K562 (cell line): ENCODE measurements around the gene TCF15. TPM values are rescaled to one million over a fixed set of nuclear protein-coding genes. Genes with fewer than 3 reads are reported as not detected.
A peak's percentile ranks its signal among the peaks of the same experiment; 100 is the strongest.

Experiments used
- CBFA2T2 ChIP-seq: fragments of 450-650 bp; conservative IDR thresholded peaks from 2 replicates; pipeline ENCODE4 v1.6.1; 2017; ENCODE audit warnings: mild to moderate bottlenecking
- CEBPG ChIP-seq, 3 experiments: fragments of 200-800 bp in 1 of 3; sonication (Bioruptor generic) in 1 of 3; sonication (generic) in 1 of 3; formaldehyde crosslinking in 1 of 3; IDR thresholded peaks in 2 of 3; conservative IDR thresholded peaks in 1 of 3; 2 replicates each; pipeline versions ENCODE4 v1.6.1 to v1.8.0; 2016 to 2022; ENCODE audit warnings: missing compliant biosample characterization in 2 of 3, missing genetic modification characterization in 2 of 3, mild to moderate bottlenecking in 1 of 3, missing genetic modification reagents in 1 of 3
- COPS2 ChIP-seq: fragments of 450-650 bp; conservative IDR thresholded peaks from 2 replicates; pipeline ENCODE4 v1.6.1; 2016; ENCODE audit warnings: mild to moderate bottlenecking, moderate library complexity
- CREM ChIP-seq: IDR thresholded peaks from 2 replicates; pipeline ENCODE4 v1.6.1; 2014; ENCODE audit warnings: antibody characterized with exemption, low read depth
- JUND ChIP-seq, 2 experiments: IDR thresholded peaks; 2 replicates in 1 of 2; 3 replicates in 1 of 2; pipeline ENCODE4 v1.6.1; 2011; ENCODE audit warnings: borderline replicate concordance in 2 of 2, low read depth in 2 of 2, low read length in 2 of 2, improper control_type of control experiment in 1 of 2, missing biosample characterization in 1 of 2, missing genetic modification characterization in 1 of 2, missing genetic modification reagents in 1 of 2
- MAFF ChIP-seq: IDR thresholded peaks from 2 replicates; pipeline ENCODE4 v1.6.1; 2012; ENCODE audit warnings: low read length, improper control_type of control experiment
- MAFG ChIP-seq: fragments of 450-650 bp; conservative IDR thresholded peaks from 2 replicates; pipeline ENCODE4 v1.6.1; 2016; ENCODE audit warnings: missing genetic modification characterization, missing compliant biosample characterization
- MEIS2 ChIP-seq: fragments of 450-650 bp; IDR thresholded peaks from 2 replicates; pipeline ENCODE4 v1.6.1; 2014; ENCODE audit warnings: mild to moderate bottlenecking; ENCODE audit not compliant: partially characterized antibody
- SIX5 ChIP-seq, 2 experiments: IDR thresholded peaks; 2 replicates each; pipeline ENCODE4 v1.6.1; 2011; ENCODE audit warnings: low read length in 2 of 2, borderline replicate concordance in 1 of 2, low read depth in 1 of 2, mild to moderate bottlenecking in 1 of 2, moderate library complexity in 1 of 2; ENCODE audit not compliant: insufficient read depth in 1 of 2
- TRIM24 ChIP-seq, 2 experiments: fragments of 450-650 bp; IDR thresholded peaks; 2 replicates each; pipeline ENCODE4 v1.6.1; 2016
- ZC3H8 ChIP-seq: fragments of 450-650 bp; IDR thresholded peaks from 2 replicates; pipeline ENCODE4 v1.6.1; 2017
- ZNF143 ChIP-seq: sonication (generic); formaldehyde crosslinking; IDR thresholded peaks from 2 replicates; pipeline ENCODE4 v1.9.0; 2022; ENCODE audit warnings: mild to moderate bottlenecking, missing genetic modification reagents
- ZZZ3 ChIP-seq: fragments of 450-650 bp; IDR thresholded peaks from 2 replicates; pipeline ENCODE4 v1.6.1; 2016; ENCODE audit warnings: antibody characterized with exemption, mild to moderate bottlenecking, moderate library complexity
- polyA plus RNA-seq, 8 experiments: library from polyadenylated mRNA; depleted of rRNA in 4 of 8; stranded (reverse) in 5 of 8; unstranded in 3 of 8; fragments of >200 nt; fragmentation: Nextera tagmentation in 2 of 8; fragmentation: Illumina TruSeq in 1 of 8; extraction: Ambion mirVana in 2 of 8; extraction: Trizol in 1 of 8; gene quantifications; 2 replicates each; pipeline versions ENCODE4 v1.2.1 to v1.2.3, GENCODE V29; 2011 to 2014; ENCODE audit warnings: inconsistent platforms in 1 of 8, missing spikeins in 1 of 8
- total RNA-seq, 7 experiments: library from RNA; depleted of rRNA in 6 of 7; stranded (reverse); fragments of >200 nt in 6 of 7; fragmentation: Illumina TruSeq in 2 of 7; extraction: Trizol in 2 of 7; gene quantifications; 2 replicates each; pipeline versions ENCODE4 v1.2.1 to v1.2.3, GENCODE V29; 2011 to 2021; ENCODE audit warnings: low replicate concordance in 1 of 7
- TF ChIP-seq, protein P1 (sequence below): sonication (generic); formaldehyde crosslinking; IDR thresholded peaks from 2 replicates; pipeline ENCODE4 v1.5.0; 2020; ENCODE audit warnings: missing genetic modification reagents
- TF ChIP-seq, protein P2 (sequence below): fragments of 450-650 bp; formaldehyde crosslinking; conservative IDR thresholded peaks from 2 replicates; pipeline ENCODE4 v1.4.0; 2022; ENCODE audit warnings: mild to moderate bottlenecking, missing genetic modification characterization
- TF ChIP-seq, protein P3 (sequence below): fragments of 150-350 bp; IDR thresholded peaks from 2 replicates; pipeline ENCODE4 v1.6.1; 2014; ENCODE audit warnings: low read depth, mild to moderate bottlenecking, low read length, borderline replicate concordance
- TF ChIP-seq, protein P4 (sequence below): sonication (generic); formaldehyde crosslinking; IDR thresholded peaks from 2 replicates; pipeline ENCODE4 v1.9.0; 2022; ENCODE audit warnings: mild to moderate bottlenecking, missing genetic modification reagents
- TF ChIP-seq, protein P5 (sequence below): fragments of 450-650 bp; formaldehyde crosslinking; IDR thresholded peaks from 2 replicates; pipeline ENCODE4 v1.4.0; 2020; ENCODE audit warnings: mild to moderate bottlenecking, mixed read lengths

The TCF15 gene
- total and polyA plus RNA-seq, 9 of the 15 experiments (the other 6 are each of a cell fraction or from before 2014, with no cell fraction given) = 0.04 to 5.0 (median 1.2) TPM

DNA sequence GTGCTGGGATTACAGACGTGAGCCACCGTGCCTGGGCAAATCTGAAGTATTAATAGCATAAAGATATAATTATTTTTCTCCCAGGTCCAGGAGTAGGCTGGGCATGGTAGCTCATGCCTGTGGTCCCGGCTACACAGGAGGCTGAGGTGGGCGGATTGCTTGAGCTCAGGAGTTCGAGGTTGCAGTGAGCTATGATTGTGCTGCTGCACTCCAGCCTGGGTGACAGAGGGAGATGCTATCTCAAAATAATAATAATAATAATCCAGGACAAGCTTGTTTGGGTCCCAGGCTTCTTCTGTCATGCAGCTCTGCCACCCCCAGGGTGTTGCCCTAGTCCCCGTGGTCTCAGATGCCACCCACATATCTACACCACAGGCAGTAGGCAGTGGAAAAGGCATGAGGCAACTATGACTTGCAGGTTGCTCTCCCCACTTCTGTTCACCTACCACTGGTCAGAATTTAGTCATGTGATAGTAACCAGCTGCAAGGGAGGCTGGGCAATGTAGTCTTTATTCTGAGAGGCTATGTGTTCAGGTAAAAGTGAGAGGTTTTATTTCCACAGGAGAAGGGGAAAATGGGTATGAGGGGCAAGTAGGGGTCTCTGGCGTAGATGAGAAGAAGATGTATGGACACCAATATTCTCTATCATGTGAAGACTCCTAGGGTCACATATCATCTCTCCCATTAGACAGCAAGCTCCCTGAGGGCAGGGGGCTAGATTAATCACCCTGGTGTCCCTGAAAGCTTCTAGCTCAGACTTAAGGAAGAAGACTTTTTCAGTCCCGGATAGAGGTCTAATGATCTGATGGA lies 25.7 kb downstream of the TCF15 start (continued):
- TF ChIP-seq CEBPG (CRISPR knock-in tag; IDR thresholded peaks at IDR 0.05) (0 out of 2 replicates have a peak, but pooled peaks have one; percentile 7), CEBPG (tag; conservative IDR thresholded peaks at IDR 0.05 in 1 of 2, IDR thresholded peaks at IDR 0.05 in 1 of 2) (0 out of 4 replicates have a peak, but pooled peaks of 1 of the 2 experiments have one; percentile 28), ZNF143 (CRISPR knock-in tag) (peak; percentile 85), MEIS2 (no peak), ZC3H8 (no peak), COPS2 (no peak), JUND (IDR thresholded peaks at IDR 0.05; ENCODE audit: borderline replicate concordance, low read depth, low read length) (peak; percentile 16; the same call in 1 of the 2 replicates), JUND (tag; IDR thresholded peaks at IDR 0.05; ENCODE audit: borderline replicate concordance, low read depth, low read length) (no peak; the same call in 2 of the 3 replicates), ZZZ3 (no peak), CBFA2T2 (peak; percentile 12; the same call in 1 of the 2 replicates), MAFG (tag) (peak; percentile 64), TRIM24 (IDR thresholded peaks at IDR 0.05) (peak; percentile 48 to 66; a peak in 3 of 4 replicates), CREM (peak; percentile 10; the same call in 1 of the 2 replicates), MAFF (peak; percentile 3; the same call in 1 of the 2 replicates), SIX5 (IDR thresholded peaks at IDR 0.05; ENCODE audit: borderline replicate concordance in 1 of 2, insufficient read depth in 1 of 2, low read depth in 1 of 2, low read length in 2 of 2) (peak; percentile 55 to 61; a peak in 3 of 4 replicates)
- TF ChIP-seq, protein P1, sequence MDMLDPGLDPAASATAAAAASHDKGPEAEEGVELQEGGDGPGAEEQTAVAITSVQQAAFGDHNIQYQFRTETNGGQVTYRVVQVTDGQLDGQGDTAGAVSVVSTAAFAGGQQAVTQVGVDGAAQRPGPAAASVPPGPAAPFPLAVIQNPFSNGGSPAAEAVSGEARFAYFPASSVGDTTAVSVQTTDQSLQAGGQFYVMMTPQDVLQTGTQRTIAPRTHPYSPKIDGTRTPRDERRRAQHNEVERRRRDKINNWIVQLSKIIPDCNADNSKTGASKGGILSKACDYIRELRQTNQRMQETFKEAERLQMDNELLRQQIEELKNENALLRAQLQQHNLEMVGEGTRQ (CRISPR knock-in tag) = peak; percentile 86
- TF ChIP-seq, protein P2, sequence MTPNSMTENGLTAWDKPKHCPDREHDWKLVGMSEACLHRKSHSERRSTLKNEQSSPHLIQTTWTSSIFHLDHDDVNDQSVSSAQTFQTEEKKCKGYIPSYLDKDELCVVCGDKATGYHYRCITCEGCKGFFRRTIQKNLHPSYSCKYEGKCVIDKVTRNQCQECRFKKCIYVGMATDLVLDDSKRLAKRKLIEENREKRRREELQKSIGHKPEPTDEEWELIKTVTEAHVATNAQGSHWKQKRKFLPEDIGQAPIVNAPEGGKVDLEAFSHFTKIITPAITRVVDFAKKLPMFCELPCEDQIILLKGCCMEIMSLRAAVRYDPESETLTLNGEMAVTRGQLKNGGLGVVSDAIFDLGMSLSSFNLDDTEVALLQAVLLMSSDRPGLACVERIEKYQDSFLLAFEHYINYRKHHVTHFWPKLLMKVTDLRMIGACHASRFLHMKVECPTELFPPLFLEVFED = no peak
- TF ChIP-seq, protein P3, sequence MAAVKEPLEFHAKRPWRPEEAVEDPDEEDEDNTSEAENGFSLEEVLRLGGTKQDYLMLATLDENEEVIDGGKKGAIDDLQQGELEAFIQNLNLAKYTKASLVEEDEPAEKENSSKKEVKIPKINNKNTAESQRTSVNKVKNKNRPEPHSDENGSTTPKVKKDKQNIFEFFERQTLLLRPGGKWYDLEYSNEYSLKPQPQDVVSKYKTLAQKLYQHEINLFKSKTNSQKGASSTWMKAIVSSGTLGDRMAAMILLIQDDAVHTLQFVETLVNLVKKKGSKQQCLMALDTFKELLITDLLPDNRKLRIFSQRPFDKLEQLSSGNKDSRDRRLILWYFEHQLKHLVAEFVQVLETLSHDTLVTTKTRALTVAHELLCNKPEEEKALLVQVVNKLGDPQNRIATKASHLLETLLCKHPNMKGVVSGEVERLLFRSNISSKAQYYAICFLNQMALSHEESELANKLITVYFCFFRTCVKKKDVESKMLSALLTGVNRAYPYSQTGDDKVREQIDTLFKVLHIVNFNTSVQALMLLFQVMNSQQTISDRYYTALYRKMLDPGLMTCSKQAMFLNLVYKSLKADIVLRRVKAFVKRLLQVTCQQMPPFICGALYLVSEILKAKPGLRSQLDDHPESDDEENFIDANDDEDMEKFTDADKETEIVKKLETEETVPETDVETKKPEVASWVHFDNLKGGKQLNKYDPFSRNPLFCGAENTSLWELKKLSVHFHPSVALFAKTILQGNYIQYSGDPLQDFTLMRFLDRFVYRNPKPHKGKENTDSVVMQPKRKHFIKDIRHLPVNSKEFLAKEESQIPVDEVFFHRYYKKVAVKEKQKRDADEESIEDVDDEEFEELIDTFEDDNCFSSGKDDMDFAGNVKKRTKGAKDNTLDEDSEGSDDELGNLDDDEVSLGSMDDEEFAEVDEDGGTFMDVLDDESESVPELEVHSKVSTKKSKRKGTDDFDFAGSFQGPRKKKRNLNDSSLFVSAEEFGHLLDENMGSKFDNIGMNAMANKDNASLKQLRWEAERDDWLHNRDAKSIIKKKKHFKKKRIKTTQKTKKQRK = no peak
- TF ChIP-seq, protein P4, sequence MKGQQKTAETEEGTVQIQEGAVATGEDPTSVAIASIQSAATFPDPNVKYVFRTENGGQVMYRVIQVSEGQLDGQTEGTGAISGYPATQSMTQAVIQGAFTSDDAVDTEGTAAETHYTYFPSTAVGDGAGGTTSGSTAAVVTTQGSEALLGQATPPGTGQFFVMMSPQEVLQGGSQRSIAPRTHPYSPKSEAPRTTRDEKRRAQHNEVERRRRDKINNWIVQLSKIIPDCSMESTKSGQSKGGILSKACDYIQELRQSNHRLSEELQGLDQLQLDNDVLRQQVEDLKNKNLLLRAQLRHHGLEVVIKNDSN (CRISPR knock-in tag) = peak; percentile 91
- TF ChIP-seq, protein P5, sequence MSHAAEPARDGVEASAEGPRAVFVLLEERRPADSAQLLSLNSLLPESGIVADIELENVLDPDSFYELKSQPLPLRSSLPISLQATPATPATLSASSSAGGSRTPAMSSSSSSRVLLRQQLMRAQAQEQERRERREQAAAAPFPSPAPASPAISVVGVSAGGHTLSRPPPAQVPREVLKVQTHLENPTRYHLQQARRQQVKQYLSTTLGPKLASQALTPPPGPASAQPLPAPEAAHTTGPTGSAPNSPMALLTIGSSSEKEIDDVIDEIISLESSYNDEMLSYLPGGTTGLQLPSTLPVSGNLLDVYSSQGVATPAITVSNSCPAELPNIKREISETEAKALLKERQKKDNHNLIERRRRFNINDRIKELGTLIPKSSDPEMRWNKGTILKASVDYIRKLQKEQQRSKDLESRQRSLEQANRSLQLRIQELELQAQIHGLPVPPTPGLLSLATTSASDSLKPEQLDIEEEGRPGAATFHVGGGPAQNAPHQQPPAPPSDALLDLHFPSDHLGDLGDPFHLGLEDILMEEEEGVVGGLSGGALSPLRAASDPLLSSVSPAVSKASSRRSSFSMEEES (CRISPR knock-in tag) = peak; percentile 87
